ENCODE results near the gene AP2A2.

DNA sequence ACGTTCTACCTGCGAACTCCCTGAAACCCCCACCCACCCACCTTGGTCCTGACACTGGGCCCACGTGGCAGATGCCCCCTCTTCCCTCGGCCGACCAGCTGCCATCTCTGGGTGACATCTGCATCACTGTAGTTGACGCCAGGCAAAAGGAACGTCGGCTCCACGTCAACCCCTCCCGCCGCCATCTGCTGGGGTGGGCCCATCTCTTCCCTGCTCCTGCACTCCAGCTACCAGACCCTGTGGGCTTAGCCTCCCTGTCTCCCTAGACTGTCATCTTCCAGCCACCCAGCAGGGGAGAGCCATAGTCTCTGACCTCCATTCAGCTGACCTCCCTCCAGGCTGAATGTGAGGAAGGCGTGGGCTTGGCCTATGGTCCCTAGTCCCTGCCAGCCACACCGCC lies 36.4 kb upstream of the AP2A2 start:
- TF ChIP-seq POLR2A (IDR thresholded peaks at IDR 0.05), result no peak
- TF ChIP-seq, protein P1, sequence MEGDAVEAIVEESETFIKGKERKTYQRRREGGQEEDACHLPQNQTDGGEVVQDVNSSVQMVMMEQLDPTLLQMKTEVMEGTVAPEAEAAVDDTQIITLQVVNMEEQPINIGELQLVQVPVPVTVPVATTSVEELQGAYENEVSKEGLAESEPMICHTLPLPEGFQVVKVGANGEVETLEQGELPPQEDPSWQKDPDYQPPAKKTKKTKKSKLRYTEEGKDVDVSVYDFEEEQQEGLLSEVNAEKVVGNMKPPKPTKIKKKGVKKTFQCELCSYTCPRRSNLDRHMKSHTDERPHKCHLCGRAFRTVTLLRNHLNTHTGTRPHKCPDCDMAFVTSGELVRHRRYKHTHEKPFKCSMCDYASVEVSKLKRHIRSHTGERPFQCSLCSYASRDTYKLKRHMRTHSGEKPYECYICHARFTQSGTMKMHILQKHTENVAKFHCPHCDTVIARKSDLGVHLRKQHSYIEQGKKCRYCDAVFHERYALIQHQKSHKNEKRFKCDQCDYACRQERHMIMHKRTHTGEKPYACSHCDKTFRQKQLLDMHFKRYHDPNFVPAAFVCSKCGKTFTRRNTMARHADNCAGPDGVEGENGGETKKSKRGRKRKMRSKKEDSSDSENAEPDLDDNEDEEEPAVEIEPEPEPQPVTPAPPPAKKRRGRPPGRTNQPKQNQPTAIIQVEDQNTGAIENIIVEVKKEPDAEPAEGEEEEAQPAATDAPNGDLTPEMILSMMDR (IDR thresholded peaks at IDR 0.05), result no peak

All from vagina (tissue), 2 donors.